ENCODE results near the gene ZNF17.

Gene ZNF17

DNA sequence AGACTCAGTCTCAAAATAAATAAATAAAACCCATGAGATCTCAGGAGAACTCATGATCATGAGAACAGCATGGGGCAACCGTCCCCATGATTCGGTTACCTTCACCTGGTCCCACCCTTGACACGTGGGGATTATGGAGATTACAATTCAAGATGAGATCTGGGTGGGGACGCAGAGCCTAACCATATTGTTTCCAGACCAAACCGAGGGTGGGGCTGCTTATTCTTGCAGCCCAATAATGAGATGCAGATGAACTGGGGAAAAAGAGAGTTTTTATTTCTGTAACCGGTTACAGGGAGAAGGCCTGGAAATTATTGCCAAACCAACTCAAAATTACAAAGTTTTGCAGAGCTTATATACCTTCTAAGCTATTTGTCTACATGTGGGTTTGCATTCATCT lies 34.8 kb upstream of the ZNF17 start:
- TF ChIP-seq, protein P1, sequence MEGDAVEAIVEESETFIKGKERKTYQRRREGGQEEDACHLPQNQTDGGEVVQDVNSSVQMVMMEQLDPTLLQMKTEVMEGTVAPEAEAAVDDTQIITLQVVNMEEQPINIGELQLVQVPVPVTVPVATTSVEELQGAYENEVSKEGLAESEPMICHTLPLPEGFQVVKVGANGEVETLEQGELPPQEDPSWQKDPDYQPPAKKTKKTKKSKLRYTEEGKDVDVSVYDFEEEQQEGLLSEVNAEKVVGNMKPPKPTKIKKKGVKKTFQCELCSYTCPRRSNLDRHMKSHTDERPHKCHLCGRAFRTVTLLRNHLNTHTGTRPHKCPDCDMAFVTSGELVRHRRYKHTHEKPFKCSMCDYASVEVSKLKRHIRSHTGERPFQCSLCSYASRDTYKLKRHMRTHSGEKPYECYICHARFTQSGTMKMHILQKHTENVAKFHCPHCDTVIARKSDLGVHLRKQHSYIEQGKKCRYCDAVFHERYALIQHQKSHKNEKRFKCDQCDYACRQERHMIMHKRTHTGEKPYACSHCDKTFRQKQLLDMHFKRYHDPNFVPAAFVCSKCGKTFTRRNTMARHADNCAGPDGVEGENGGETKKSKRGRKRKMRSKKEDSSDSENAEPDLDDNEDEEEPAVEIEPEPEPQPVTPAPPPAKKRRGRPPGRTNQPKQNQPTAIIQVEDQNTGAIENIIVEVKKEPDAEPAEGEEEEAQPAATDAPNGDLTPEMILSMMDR (IDR thresholded peaks at IDR 0.05; ENCODE audit: insufficient read depth, low read depth, low read length, missing control alignments), result no peak
- H3K4me3 ChIP-seq (ENCODE audit: low read length), result no peak overlapping the region

DNA sequence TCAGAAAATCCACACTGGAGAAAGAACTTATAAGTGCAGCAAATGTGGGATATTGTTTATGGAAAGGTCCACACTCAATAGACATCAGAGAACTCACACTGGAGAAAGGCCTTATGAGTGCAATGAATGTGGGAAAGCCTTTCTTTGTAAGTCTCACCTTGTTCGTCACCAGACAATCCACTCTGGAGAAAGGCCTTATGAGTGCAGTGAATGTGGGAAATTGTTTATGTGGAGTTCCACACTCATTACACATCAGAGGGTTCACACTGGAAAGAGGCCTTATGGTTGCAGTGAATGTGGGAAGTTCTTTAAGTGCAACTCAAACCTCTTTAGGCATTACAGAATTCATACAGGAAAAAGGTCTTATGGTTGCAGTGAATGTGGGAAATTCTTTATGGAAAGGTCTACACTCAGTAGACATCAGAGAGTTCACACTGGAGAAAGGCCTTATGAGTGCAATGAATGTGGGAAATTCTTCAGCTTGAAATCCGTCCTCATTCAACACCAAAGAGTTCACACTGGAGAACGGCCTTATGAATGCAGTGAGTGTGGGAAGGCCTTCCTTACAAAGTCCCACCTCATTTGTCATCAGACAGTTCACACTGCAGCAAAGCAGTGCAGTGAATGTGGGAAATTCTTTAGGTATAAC lies 33.3 kb upstream of the ZNF17 start:
- no peak for DNase-seq (ENCODE audit: low read depth)
- no peak overlapping the region for H3K4me3 ChIP-seq (ENCODE audit: low read length)
- TF ChIP-seq, protein P1 (IDR thresholded peaks at IDR 0.05; ENCODE audit: insufficient read depth, low read depth, low read length, missing control alignments), result no peak

More for the DNA sequence above, 34.8 kb upstream of the ZNF17 start:
- DNase-seq (ENCODE audit: low read depth), result no peak

- H3K4me3 ChIP-seq (ENCODE audit: low read length), result no peak overlapping the region
- TF ChIP-seq, protein P1 (IDR thresholded peaks at IDR 0.05; ENCODE audit: insufficient read depth, low read depth, low read length, missing control alignments), result no peak
- no peak for DNase-seq (ENCODE audit: low read depth)
These were observed 30.0 kb upstream of the ZNF17 start for GRCh38 chr19:57380923-57381322.

- H3K4me3 ChIP-seq (ENCODE audit: low read length), result no peak overlapping the region
- TF ChIP-seq, protein P1 (IDR thresholded peaks at IDR 0.05; ENCODE audit: insufficient read depth, low read depth, low read length, missing control alignments), result no peak
- DNase-seq (ENCODE audit: low read depth), result no peak
These were observed 28.0 kb upstream of the ZNF17 start for GRCh38 chr19:57382806-57383488.

- DNase-seq (ENCODE audit: low read depth), result no peak
- peak overlapping the region; percentile 94 for H3K4me3 ChIP-seq (ENCODE audit: low read length)
- TF ChIP-seq, protein P1 (IDR thresholded peaks at IDR 0.05; ENCODE audit: insufficient read depth, low read depth, low read length, missing control alignments), result no peak
These were observed 21.7 kb upstream of the ZNF17 start for GRCh38 chr19:57389194-57389729.

GRCh38 chr19:57389730-57390598 lies 21.0 kb upstream of the ZNF17 start, which contains the start of gene ZNF548:
ZNF548 (plus strand) TSS chr19:57389854; CDS start chr19:57390100, 246 bp downstream.
- peak within 1 kb of the TSS; percentile 94 for H3K4me3 ChIP-seq (ENCODE audit: low read length)
- DNase-seq (ENCODE audit: low read depth), result peak; percentile 98
- TF ChIP-seq, protein P1 (IDR thresholded peaks at IDR 0.05; ENCODE audit: insufficient read depth, low read depth, low read length, missing control alignments), result no peak
